Gastroesophageal sphincter (tissue), 4 donors: Measurements from ENCODE around the gene HS6ST2. TPM values are rescaled to one million over a fixed set of nuclear protein-coding genes. Genes with fewer than 3 reads are reported as not detected.

Source experiments
- ATAC-seq: fragments of 150-250 bp; one replicate; pipeline ENCODE4 v1.9.1; 2016; ENCODE audit warnings: mild to moderate bottlenecking, moderate library complexity
- H3K27ac ChIP-seq, 4 donors: fragments of 200-600 bp; sonication (generic) in 3 of 4; 1 replicate in 3 of 4; 2 replicates in 1 of 4; pipeline ENCODE4 v1.5.1; 2016 to 2019
- H3K27me3 ChIP-seq: fragments of 200-600 bp; sonication (generic); one replicate; pipeline ENCODE4 v1.5.1; 2019
- H3K36me3 ChIP-seq, 2 donors: fragments of 200-600 bp; sonication (generic); one replicate each; pipeline ENCODE4 v1.5.1; 2019; ENCODE audit warnings: control low read depth in 1 of 2
- H3K4me1 ChIP-seq, 3 donors: fragments of 200-600 bp; sonication (generic); 1 replicate in 2 of 3; 2 replicates in 1 of 3; pipeline ENCODE4 v1.5.1; 2016 to 2019; ENCODE audit warnings: control low read depth in 2 of 3
- H3K4me3 ChIP-seq, 2 donors: fragments of 200-600 bp; sonication (generic); one replicate each; pipeline ENCODE4 v1.5.1; 2019; ENCODE audit warnings: mild to moderate bottlenecking in 1 of 2, moderate library complexity in 1 of 2
- H3K9me3 ChIP-seq, 3 donors: fragments of 200-600 bp; sonication (generic); one replicate each; pipeline ENCODE4 v1.5.1; 2017 to 2019; ENCODE audit warnings: control low read depth in 2 of 3
- CTCF ChIP-seq, 4 experiments: fragments of 200-600 bp in 2 of 4; fragments of 450-650 bp in 2 of 4; sonication (generic) in 1 of 4; IDR thresholded peaks; one replicate each; pipeline ENCODE4 v1.5.1; 2017 to 2019; ENCODE audit warnings: antibody characterized with exemption in 4 of 4, mild to moderate bottlenecking in 2 of 4, moderate library complexity in 2 of 4
- EP300 ChIP-seq: sonication (generic); formaldehyde crosslinking; IDR thresholded peaks from one replicate; pipeline ENCODE4 v1.6.1; 2017; ENCODE audit warnings: antibody characterized with exemption, mild to moderate bottlenecking
- POLR2A ChIP-seq, 2 donors: fragments of 450-650 bp; IDR thresholded peaks; one replicate each; pipeline ENCODE4 v1.6.1; 2017; ENCODE audit warnings: antibody characterized with exemption in 2 of 2, mild to moderate bottlenecking in 2 of 2, moderate library complexity in 1 of 2
- POLR2AphosphoS5 ChIP-seq: sonication (generic); formaldehyde crosslinking; IDR thresholded peaks from one replicate; pipeline ENCODE4 v1.6.1; 2017; ENCODE audit warnings: antibody characterized with exemption
- WGBS, 2 donors: methylation state at CpG; one replicate each; pipeline ENCODE4 v1.1.5; 2018; ENCODE audit warnings: low coverage in 1 of 2; 5-methylcytosine and 5-hydroxymethylcytosine counted together
- total RNA-seq, 4 donors: library from RNA; depleted of rRNA; stranded (reverse); fragments of >200 nt; gene quantifications; one replicate each; pipeline ENCODE4 v1.1.0, GENCODE V29; 2016

The HS6ST2 gene
- total RNA-seq, 4 donors from 2014 or later = 0.08 to 1.9 (median 0.22) TPM

GRCh38 chrX:132622130-132622529 lies 336.3 kb downstream of the HS6ST2 start:
- Histone ChIP-seq H3K27ac (no peak overlapping the region), H3K9me3 (no peaks in the 10 kb centered on the region), H3K4me3 (no peak overlapping the region), H3K36me3 (no peaks in the 10 kb centered on the region), H3K4me1 (no peaks in the 10 kb centered on the region), H3K27me3 (no peaks in the 10 kb centered on the region)
- 30 to 59% methylated on average over 3 of the region's 4 CpGs for WGBS, 2 donors
- TF ChIP-seq EP300 = no peak
- TF ChIP-seq POLR2A (IDR thresholded peaks at IDR 0.05) = no peak
- no peak for TF ChIP-seq CTCF (IDR thresholded peaks at IDR 0.05)
- TF ChIP-seq POLR2AphosphoS5 = no peak
- no peak for ATAC-seq

GRCh38 chrX:132618810-132619209 lies 339.6 kb downstream of the HS6ST2 start:
- no peaks in the 10 kb centered on the region for H3K27me3 ChIP-seq

GRCh38 chrX:132615391-132616131 lies 342.9 kb downstream of the HS6ST2 start:
- Histone ChIP-seq H3K27ac (no peak overlapping the region), H3K36me3 (no peaks in the 10 kb centered on the region), H3K27me3 (no peaks in the 10 kb centered on the region), H3K9me3 (no peaks in the 10 kb centered on the region), H3K4me3 (no peak overlapping the region), H3K4me1 (no peaks in the 10 kb centered on the region)
- TF ChIP-seq POLR2AphosphoS5 (no peak), CTCF (IDR thresholded peaks at IDR 0.05) (peak in 1 of 4 experiments; percentile 40)
- ATAC-seq = no peak
- WGBS, 2 donors = 0 to 35% methylated on average over 1 to 4 of the region's 4 CpGs

More at GRCh38 chrX:132618810-132619209, 339.6 kb downstream of the HS6ST2 start:
- no peaks in the 10 kb centered on the region for H3K9me3 ChIP-seq
- no peak for ATAC-seq
- no peaks in the 10 kb centered on the region for H3K36me3 ChIP-seq
- no peak overlapping the region for H3K27ac ChIP-seq
- H3K4me3 ChIP-seq = no peak overlapping the region
- WGBS, 2 donors = 83 to 89% methylated on average over 1 to 3 of the region's 3 CpGs
- TF ChIP-seq POLR2AphosphoS5 (no peak), CTCF (IDR thresholded peaks at IDR 0.05) (no peak), POLR2A (IDR thresholded peaks at IDR 0.05) (no peak), EP300 (no peak)
- no peaks in the 10 kb centered on the region for H3K4me1 ChIP-seq

DNA sequence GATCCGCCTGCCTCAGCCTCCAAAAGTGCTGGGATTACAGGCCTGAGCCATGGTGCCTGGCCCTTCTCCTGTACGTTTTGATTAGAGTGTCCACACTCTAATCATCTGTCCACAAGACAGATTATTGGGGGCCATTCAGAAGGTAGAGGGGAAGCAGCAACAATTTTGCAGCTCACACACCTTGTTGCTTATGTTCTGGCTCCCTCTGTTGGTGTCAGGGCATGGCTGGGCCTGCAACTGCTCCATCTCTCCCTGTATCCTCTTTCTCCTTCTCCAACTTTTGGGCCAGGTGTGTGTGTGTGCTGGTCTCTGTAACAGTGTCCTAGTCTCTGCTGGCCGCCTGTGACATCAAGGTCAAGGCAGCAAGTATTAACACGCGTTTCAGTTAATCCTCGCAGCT lies 344.1 kb downstream of the HS6ST2 start:
- no peak overlapping the region for H3K4me3 ChIP-seq
- TF ChIP-seq EP300 (no peak), POLR2A (IDR thresholded peaks at IDR 0.05) (no peak), CTCF (IDR thresholded peaks at IDR 0.05) (peak in 1 of 4 experiments; percentile 19)
- no peaks in the 10 kb centered on the region for H3K4me1 ChIP-seq

GRCh38 chrX:132613801-132614200 lies 344.6 kb downstream of the HS6ST2 start:
- no peak for TF ChIP-seq CTCF (IDR thresholded peaks at IDR 0.05)
- no peak for TF ChIP-seq EP300
- no peak for TF ChIP-seq POLR2A (IDR thresholded peaks at IDR 0.05)
- TF ChIP-seq POLR2AphosphoS5 = no peak
- Histone ChIP-seq H3K27ac (no peak overlapping the region), H3K36me3 (no peaks in the 10 kb centered on the region), H3K4me3 (no peak overlapping the region), H3K27me3 (no peaks in the 10 kb centered on the region), H3K9me3 (no peaks in the 10 kb centered on the region), H3K4me1 (no peaks in the 10 kb centered on the region)
- no peak for ATAC-seq
- 64 to 78% methylated on average over 4 of the region's 5 CpGs for WGBS, 2 donors

More for the DNA sequence above, 344.1 kb downstream of the HS6ST2 start:
- Histone ChIP-seq H3K27me3 (no peaks in the 10 kb centered on the region), H3K9me3 (no peaks in the 10 kb centered on the region), H3K27ac (no peak overlapping the region), H3K36me3 (no peaks in the 10 kb centered on the region)
- ATAC-seq = no peak
- 68 to 75% methylated on average over 2 to 3 of the region's 6 CpGs for WGBS, 2 donors
